Measurements from ENCODE around the gene PTPRM.

DNA sequence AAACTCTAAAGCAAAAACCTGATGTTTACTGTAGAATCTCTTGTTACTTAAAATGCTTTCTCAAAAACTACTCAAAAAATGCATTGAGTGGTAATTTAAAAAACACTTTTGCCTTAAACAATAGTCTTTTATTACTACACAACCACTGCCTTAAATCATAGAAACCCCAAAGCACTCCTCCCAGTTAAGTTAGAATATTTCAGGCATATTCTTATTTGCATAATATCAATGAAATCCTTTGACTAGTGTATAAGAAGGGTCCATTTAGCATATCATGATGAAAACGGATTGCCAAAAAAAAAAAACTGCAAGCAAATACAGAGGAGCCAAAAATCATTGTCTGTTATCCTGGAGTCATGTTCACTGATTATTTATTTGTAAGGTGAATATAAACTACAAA is 119.2 kb downstream of the PTPRM start:
- no peak for TF ChIP-seq POLR2A (IDR thresholded peaks at IDR 0.05; ENCODE audit: low read depth, low read length)
- no peak for TF ChIP-seq TAF1 (IDR thresholded peaks at IDR 0.05; ENCODE audit: low read depth, low read length)
- no peak for TF ChIP-seq POLR2AphosphoS5 (IDR thresholded peaks at IDR 0.05; ENCODE audit: low read depth, low read length)
- TF ChIP-seq SPI1 (IDR thresholded peaks at IDR 0.05; ENCODE audit: low read depth, low read length) = no peak
- TF ChIP-seq PAX5 (IDR thresholded peaks at IDR 0.05; ENCODE audit: insufficient read depth, low read length, severe bottlenecking) = no peak

All from GM12891 (cell line).